ENCODE results near the gene SLITRK3.

SLITRK3 gene

GRCh38 chr3:165195640-165196576 is at the start of gene SLITRK3:
SLITRK3 (minus strand) TSS chr3:165196384; CDS start chr3:165190830, 5,554 bp downstream.
- no peak within 1 kb of the TSS for H3K9ac ChIP-seq (ENCODE audit: low read length)
- H3K36me3 ChIP-seq (ENCODE audit: low read length), result no peaks in the 10 kb centered on the region
- no peaks in the 10 kb centered on the region for H4K20me1 ChIP-seq (ENCODE audit: low read depth, low read length)
- no peak within 1 kb of the TSS for H3K4me2 ChIP-seq (ENCODE audit: low read depth, low read length, poor library complexity, severe bottlenecking)
- TF ChIP-seq EZH2phosphoT487 (conservative IDR thresholded peaks at IDR 0.05; ENCODE audit: low read length) (no peak), CTCF (IDR thresholded peaks at IDR 0.05; ENCODE audit: insufficient read depth, low read length, poor library complexity, severe bottlenecking) (no peak)
- H3K9me2 ChIP-seq (replicated peaks; ENCODE audit: insufficient read depth, low read length), result no peaks in the 10 kb centered on the region
- H2AFZ ChIP-seq (ENCODE audit: low read depth, low read length, severe bottlenecking), result no peak within 1 kb of the TSS
- H3K9me3 ChIP-seq (ENCODE audit: insufficient read depth, low read length), result 0 out of 2 replicates have a peak, but pooled peaks cover 6% of the 10 kb centered on the region
- no peaks in the 10 kb centered on the region for H3K79me2 ChIP-seq (ENCODE audit: insufficient read depth, low read length)
- no peak within 1 kb of the TSS for H3K4me3 ChIP-seq (ENCODE audit: insufficient read depth, low read length, poor library complexity, severe bottlenecking)
- no peaks in the 10 kb centered on the region for H3F3A ChIP-seq (ENCODE audit: insufficient read depth)
- no peaks in the 10 kb centered on the region for H3K27me3 ChIP-seq (ENCODE audit: low read length)
- no peak within 1 kb of the TSS for H3K27ac ChIP-seq (ENCODE audit: low read depth, low read length)

DNA sequence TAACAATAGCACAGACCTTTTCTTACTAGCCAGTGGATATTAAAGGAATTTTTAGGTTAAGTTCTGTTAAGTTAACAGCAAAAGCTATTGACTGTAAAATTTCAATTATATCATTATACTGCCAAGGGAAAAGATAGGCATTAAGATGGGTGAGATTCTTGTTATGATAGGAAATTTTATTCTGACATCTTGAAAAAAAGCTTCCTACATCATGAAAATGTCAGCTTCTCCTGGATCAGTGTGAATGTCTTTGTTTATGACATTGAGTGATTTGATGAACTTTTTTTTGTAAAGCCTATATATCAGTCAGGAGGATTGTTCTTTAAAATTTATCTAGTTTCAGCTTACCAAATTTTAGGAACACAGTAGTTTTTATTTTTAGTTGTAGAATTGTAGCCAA is 47.4 kb upstream of the SLITRK3 start:
- Histone ChIP-seq H2AFZ (ENCODE audit: low read depth, low read length, severe bottlenecking) (no peak overlapping the region), H3K9me2 (replicated peaks; ENCODE audit: insufficient read depth, low read length) (no peaks in the 10 kb centered on the region), H3K9ac (ENCODE audit: low read length) (no peak overlapping the region), H4K20me1 (ENCODE audit: low read depth, low read length) (no peaks in the 10 kb centered on the region), H3K4me2 (ENCODE audit: low read depth, low read length, poor library complexity, severe bottlenecking) (no peak overlapping the region), H3K4me3 (ENCODE audit: insufficient read depth, low read length, poor library complexity, severe bottlenecking) (no peak overlapping the region), H3K9me3 (ENCODE audit: insufficient read depth, low read length) (peaks cover 9% of the 10 kb centered on the region; the same call in 1 of the 2 replicates), H3K27ac (ENCODE audit: low read depth, low read length) (no peak overlapping the region), H3K27me3 (ENCODE audit: low read length) (no peaks in the 10 kb centered on the region), H3F3A (ENCODE audit: insufficient read depth) (no peaks in the 10 kb centered on the region), H3K79me2 (ENCODE audit: insufficient read depth, low read length) (no peaks in the 10 kb centered on the region), H3K36me3 (ENCODE audit: low read length) (0 out of 2 replicates have a peak, but pooled peaks cover 4% of the 10 kb centered on the region)
- TF ChIP-seq EZH2phosphoT487 (conservative IDR thresholded peaks at IDR 0.05; ENCODE audit: low read length) (no peak), CTCF (IDR thresholded peaks at IDR 0.05; ENCODE audit: insufficient read depth, low read length, poor library complexity, severe bottlenecking) (no peak)

GRCh38 chr3:165233501-165234195 is 37.5 kb upstream of the SLITRK3 start:
- no peaks in the 10 kb centered on the region for H3K9me3 ChIP-seq (ENCODE audit: insufficient read depth, low read length)
- no peak overlapping the region for H3K27ac ChIP-seq (ENCODE audit: low read depth, low read length)
- H2AFZ ChIP-seq (ENCODE audit: low read depth, low read length, severe bottlenecking), result no peak overlapping the region
- H3K36me3 ChIP-seq (ENCODE audit: low read length), result no peaks in the 10 kb centered on the region
- H3K27me3 ChIP-seq (ENCODE audit: low read length), result no peaks in the 10 kb centered on the region
- no peaks in the 10 kb centered on the region for H3F3A ChIP-seq (ENCODE audit: insufficient read depth)
- no peak overlapping the region for H3K4me3 ChIP-seq (ENCODE audit: insufficient read depth, low read length, poor library complexity, severe bottlenecking)
- no peaks in the 10 kb centered on the region for H3K79me2 ChIP-seq (ENCODE audit: insufficient read depth, low read length)
- H4K20me1 ChIP-seq (ENCODE audit: low read depth, low read length), result no peaks in the 10 kb centered on the region
- H3K4me2 ChIP-seq (ENCODE audit: low read depth, low read length, poor library complexity, severe bottlenecking), result no peak overlapping the region
- TF ChIP-seq CTCF (IDR thresholded peaks at IDR 0.05; ENCODE audit: insufficient read depth, low read length, poor library complexity, severe bottlenecking), result no peak
- no peak for TF ChIP-seq EZH2phosphoT487 (conservative IDR thresholded peaks at IDR 0.05; ENCODE audit: low read length)
- no peaks in the 10 kb centered on the region for H3K9me2 ChIP-seq (replicated peaks; ENCODE audit: insufficient read depth, low read length)
- no peak overlapping the region for H3K9ac ChIP-seq (ENCODE audit: low read length)
